HG02973 (cell line): ENCODE results near the gene HAO2.

Experiments
- ATAC-seq: cut with Tn5 transposase; IDR thresholded peaks from one replicate; pipeline ENCODE4 v1.9.1; 2021; ENCODE audit warnings: moderate library complexity; ENCODE audit not compliant: unreplicated experiment

HAO2 gene

DNA sequence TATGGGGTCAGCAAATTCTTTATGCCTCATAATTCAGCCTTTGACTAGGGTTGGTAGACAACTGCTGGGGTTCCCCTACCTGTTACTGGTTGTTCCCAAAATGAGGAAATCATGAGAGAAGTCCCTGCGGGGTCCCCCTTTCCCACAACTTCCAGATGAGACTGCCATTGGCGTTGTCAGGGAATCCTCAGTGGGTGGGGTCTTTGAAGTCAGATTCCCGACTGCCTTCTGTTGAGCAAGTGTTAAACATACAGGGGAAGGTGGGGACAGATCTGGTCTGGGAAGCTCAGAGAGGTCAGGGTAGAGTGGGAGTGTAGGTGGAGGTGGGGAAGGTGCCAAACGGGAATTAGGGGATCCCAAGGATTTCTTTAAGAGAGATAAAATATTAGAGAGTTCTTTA is 61.1 kb downstream of the HAO2 start:
- no peak for ATAC-seq

DNA sequence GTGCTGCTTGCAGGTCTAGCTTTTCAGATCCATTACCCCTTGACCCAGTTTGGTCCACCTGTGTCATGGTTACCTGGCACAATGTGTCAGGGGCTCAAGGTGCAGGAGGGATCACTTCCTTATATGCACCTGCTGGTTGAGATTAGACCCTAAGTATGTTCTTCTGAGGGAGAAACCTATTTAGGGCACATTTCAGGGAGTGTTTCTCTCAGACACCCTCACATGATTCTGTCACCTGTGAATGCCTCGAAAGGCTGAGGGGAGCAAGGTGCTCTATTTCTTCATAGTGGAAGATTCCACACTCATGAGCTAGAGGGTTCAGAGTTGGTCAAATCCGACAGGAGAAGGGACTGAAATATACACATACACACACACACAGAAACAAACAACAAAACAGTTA is 61.9 kb downstream of the HAO2 start:
- no peak for ATAC-seq

DNA sequence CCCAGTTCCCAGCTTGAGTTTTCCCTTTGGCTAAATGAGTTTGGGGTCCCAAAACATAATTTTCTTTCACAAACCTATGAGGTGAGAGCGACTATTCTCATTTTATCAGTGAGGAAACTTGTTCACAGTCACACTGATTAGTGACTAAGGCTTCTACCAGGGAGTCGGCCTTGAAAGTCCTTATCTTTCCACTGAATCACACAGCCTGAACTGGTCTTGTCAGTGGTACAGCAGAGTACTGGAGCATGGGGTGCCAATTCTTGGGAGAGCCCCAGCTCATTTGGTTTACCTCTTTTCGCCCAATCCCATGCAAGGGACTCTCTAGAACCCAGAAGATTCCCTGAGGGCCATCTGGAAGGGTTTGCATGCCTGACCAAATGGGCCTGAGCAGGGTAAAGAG is 63.3 kb downstream of the HAO2 start:
- ATAC-seq = no peak

DNA sequence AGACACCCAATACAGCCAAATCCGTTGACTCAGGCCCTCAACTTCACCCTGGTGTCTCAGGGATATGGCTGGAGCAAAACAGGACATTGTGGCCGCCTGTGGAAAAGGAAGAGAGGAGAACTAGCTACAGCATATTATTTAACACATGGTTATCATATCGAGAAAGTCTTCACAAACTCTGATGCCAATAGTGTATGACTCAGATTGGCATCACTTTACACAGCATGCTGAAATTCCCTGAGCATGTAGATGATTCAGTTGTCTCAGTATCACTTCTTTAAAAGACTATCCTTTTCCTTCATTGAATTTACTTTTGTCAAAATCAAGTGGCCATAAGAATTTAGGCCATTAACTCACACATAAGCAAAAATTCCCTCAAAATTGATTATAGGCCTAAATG is 66.5 kb downstream of the HAO2 start:
- no peak for ATAC-seq

DNA sequence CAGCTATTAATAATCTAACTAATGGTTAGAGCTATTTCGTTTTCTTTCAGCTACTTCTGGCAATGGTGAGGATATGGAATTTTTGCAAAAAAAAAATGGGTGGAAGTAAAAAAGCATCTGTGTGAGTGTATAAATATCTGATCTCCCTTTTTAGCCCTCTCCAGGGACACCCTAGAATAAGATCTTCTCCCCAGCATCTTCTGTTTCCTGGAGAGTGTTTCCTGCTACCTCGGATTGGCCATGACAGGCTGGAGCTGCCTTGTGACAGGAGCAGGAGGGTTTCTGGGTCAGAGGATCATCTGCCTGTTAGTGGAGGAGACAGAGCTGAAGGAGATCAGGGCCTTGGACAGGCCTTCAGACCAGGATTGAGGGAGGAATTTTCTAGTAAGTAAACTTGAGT is 70.2 kb downstream of the HAO2 start:
- ATAC-seq = no peak

DNA sequence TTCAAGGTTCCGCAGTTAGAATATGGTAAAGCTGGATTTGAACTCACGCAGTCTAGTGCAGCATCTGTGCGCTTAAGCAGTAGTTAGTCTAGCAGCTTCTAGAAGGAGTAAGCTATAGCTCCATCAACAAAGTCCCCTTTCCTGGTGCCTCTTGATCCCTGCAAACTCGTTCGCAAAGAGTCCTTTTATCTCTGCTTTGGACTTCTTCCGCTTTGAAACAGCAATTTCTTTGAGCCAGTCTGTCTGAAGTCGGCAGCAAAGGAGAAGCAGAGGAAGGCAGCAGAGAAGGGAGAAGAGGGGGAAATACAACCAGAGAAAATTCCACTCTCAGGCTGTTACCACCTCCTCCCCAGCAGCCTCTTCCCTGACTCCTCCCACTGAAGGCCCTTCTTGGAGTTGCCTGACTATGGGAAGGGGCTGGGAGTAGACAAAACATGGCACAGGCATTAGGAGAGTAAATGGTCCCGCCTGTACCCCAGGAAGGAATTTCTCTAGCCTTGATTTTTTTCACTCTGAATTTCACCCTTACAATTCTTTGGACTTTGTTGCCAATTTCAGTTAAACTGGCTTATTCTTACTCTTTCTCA is 72.2 kb downstream of the HAO2 start:
- ATAC-seq = no peak

DNA sequence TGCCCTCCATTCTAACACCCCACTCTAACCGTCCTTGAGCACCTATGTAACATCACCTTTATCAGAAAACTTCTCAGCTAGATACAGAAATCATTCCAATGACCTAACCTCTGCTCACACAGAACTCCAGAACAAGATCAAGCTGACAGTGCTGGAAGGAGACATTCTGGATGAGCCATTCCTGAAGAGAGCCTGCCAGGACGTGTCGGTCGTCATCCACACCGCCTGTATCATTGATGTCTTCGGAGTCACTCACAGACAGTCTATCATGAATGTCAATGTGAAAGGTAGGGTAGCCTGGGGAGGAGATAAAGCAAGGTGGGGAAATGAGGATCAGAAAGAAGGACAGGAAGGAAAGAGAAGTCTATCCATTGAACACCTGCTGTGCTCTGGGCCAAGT is 74.2 kb downstream of the HAO2 start:
- ATAC-seq = no peak
